ENCODE measurements around the gene SMIM20. TPM values are rescaled to one million over a fixed set of nuclear protein-coding genes. Genes with fewer than 3 reads are reported as not detected.

Gene SMIM20
- total RNA-seq, 1 donor from 2014 or later = 31.2 TPM

GRCh38 chr4:25955705-25956104 lies 41.7 kb downstream of the SMIM20 start:
- no peak for DNase-seq (ENCODE audit: low read depth)
- TF ChIP-seq CTCF (conservative IDR thresholded peaks at IDR 0.05; ENCODE audit: low read depth, low read length) = no peak
- H3K4me3 ChIP-seq (ENCODE audit: low read depth, low read length) = no peak overlapping the region

GRCh38 chr4:25956260-25956659 lies 42.2 kb downstream of the SMIM20 start:
- no peak for DNase-seq (ENCODE audit: low read depth)
- H3K4me3 ChIP-seq (ENCODE audit: low read depth, low read length) = no peak overlapping the region
- TF ChIP-seq CTCF (conservative IDR thresholded peaks at IDR 0.05; ENCODE audit: low read depth, low read length) = no peak

GRCh38 chr4:25958110-25958509 lies 44.1 kb downstream of the SMIM20 start:
- H3K4me3 ChIP-seq (ENCODE audit: low read depth, low read length) = no peak overlapping the region
- no peak for TF ChIP-seq CTCF (conservative IDR thresholded peaks at IDR 0.05; ENCODE audit: low read depth, low read length)
- no peak for DNase-seq (ENCODE audit: low read depth)

GRCh38 chr4:25962393-25962792 lies 48.4 kb downstream of the SMIM20 start:
- no peak for DNase-seq (ENCODE audit: low read depth)
- H3K4me3 ChIP-seq (ENCODE audit: low read depth, low read length) = no peak overlapping the region
- no peak for TF ChIP-seq CTCF (conservative IDR thresholded peaks at IDR 0.05; ENCODE audit: low read depth, low read length)

- no peak for TF ChIP-seq CTCF (conservative IDR thresholded peaks at IDR 0.05; ENCODE audit: low read depth, low read length)
- no peak for DNase-seq (ENCODE audit: low read depth)
- H3K4me3 ChIP-seq (ENCODE audit: low read depth, low read length) = no peak overlapping the region
These were observed 51.6 kb downstream of the SMIM20 start for GRCh38 chr4:25965629-25966028.

GRCh38 chr4:25966171-25966570 lies 52.2 kb downstream of the SMIM20 start:
- no peak for TF ChIP-seq CTCF (conservative IDR thresholded peaks at IDR 0.05; ENCODE audit: low read depth, low read length)
- no peak overlapping the region for H3K4me3 ChIP-seq (ENCODE audit: low read depth, low read length)
- DNase-seq (ENCODE audit: low read depth) = no peak

- no peak for TF ChIP-seq CTCF (conservative IDR thresholded peaks at IDR 0.05; ENCODE audit: low read depth, low read length)
- DNase-seq (ENCODE audit: low read depth) = no peak
- H3K4me3 ChIP-seq (ENCODE audit: low read depth, low read length) = no peak overlapping the region
These were observed 55.5 kb downstream of the SMIM20 start for GRCh38 chr4:25969374-25970155.

Measured in epithelial cell of proximal tubule (primary cell).